Kidney (tissue), 14 donors: Measurements from ENCODE around the gene CPNE2. TPM values are rescaled to one million over a fixed set of nuclear protein-coding genes. Genes with fewer than 3 reads are reported as not detected.

Source experiments
- DNase-seq, 5 donors: peaks; one replicate each; pipeline ENCODE4 v3.0.0-alpha.2; 2013 to 2020
- FAIRE-seq: peaks from 2 replicates; lab custom pipeline; 2012; peaks lifted over from hg19 to GRCh38; lab: Jason Lieb, UNC
- H3K27ac ChIP-seq, 2 donors: one replicate each; pipeline ENCODE4 v1.7.0; 2013; ENCODE audit warnings: low read depth in 2 of 2, low read length in 2 of 2, inconsistent platforms in 1 of 2
- H3K27me3 ChIP-seq: one replicate; pipeline ENCODE4 v1.7.1; 2013; ENCODE audit warnings: low read length, inconsistent platforms; ENCODE audit not compliant: control insufficient read depth, insufficient read depth
- H3K36me3 ChIP-seq, 3 donors: one replicate each; pipeline versions ENCODE4 v1.7.0 to v1.7.1; 2013; ENCODE audit warnings: low read length in 3 of 3, control low read depth in 1 of 3, inconsistent platforms in 1 of 3; ENCODE audit not compliant: insufficient read depth in 3 of 3, control insufficient read depth in 2 of 3
- H3K4me1 ChIP-seq, 3 donors: one replicate each; pipeline versions ENCODE4 v1.7.0 to v1.7.1; 2013; ENCODE audit warnings: low read length in 3 of 3, inconsistent platforms in 1 of 3, low read depth in 1 of 3; ENCODE audit not compliant: control insufficient read depth in 2 of 3, insufficient read depth in 2 of 3
- H3K4me3 ChIP-seq, 3 donors: one replicate each; pipeline versions ENCODE4 v1.7.0 to v1.8.1; 2013; ENCODE audit warnings: low read length in 3 of 3, control low read depth in 1 of 3, inconsistent platforms in 1 of 3
- H3K9ac ChIP-seq, 3 donors: one replicate each; pipeline versions ENCODE4 v1.7.0 to v1.7.1; 2013; ENCODE audit warnings: low read length in 3 of 3, control low read depth in 1 of 3, inconsistent platforms in 1 of 3
- H3K9me3 ChIP-seq, 3 donors: one replicate each; pipeline versions ENCODE4 v1.7.0 to v1.7.1; 2013; ENCODE audit warnings: low read length in 3 of 3, control low read depth in 1 of 3, inconsistent platforms in 1 of 3; ENCODE audit not compliant: control insufficient read depth in 2 of 3, insufficient read depth in 1 of 3
- CTCF ChIP-seq: IDR thresholded peaks from 3 replicates; pipeline ENCODE4 v1.5.1; 2012; ENCODE audit warnings: mild to moderate bottlenecking, moderate library complexity, borderline replicate concordance; ENCODE audit not compliant: insufficient read depth; ENCODE audit errors: extremely low read depth
- intact Hi-C: fragments of 100-400 bp; cut with DNase I; formaldehyde crosslinking; loops from one replicate; pipeline ENCODE4 v1.11.1; 2022
- polyA plus RNA-seq: library from polyadenylated mRNA; stranded (reverse); fragments of 350-450 nt; fragmentation: Illumina TruSeq; extraction: RNeasy Lipid Tissue Mini Kit (QIAGEN cat#74804); gene quantifications from one replicate; pipeline ENCODE4 v1.2.3, GENCODE V29; 2014; ENCODE audit warnings: low read depth, low replicate concordance; ENCODE audit not compliant: insufficient read depth
- total RNA-seq: library from RNA; stranded (reverse); fragmentation: NEBNext Ultra II Directional; extraction: Animal tissue kit (Norgen Biotek cat#: 25700); gene quantifications from one replicate; pipeline ENCODE4 v1.2.1, GENCODE V29; 2021
- donor health status: control.
- donor health status: control.
- donor health status: control.
- donor health status: control.
- donor health status: control.
- donor health status: DM: yes; HTN: yes; CAD: no.
- donor health status: Normal renal cell carcinoma (clear cell type).

The CPNE2 gene
- total and polyA plus RNA-seq, 2 donors from 2014 or later, result 24.1 to 33.1 TPM

GRCh38 chr16:57157533-57157932, 65.2 kb downstream of the CPNE2 start:
- FAIRE-seq (no peak), DNase-seq (no peak)
- no peaks in the 10 kb centered on the region for H3K27me3 ChIP-seq
- intact Hi-C loops, result no loop called here
- H3K36me3 ChIP-seq, result peaks cover 9 to 35% (median 24%) of the 10 kb centered on the region in 3 donors
- no peak overlapping the region for H3K9ac ChIP-seq
- no peak overlapping the region for H3K4me3 ChIP-seq
- H3K9me3 ChIP-seq, result no peaks in the 10 kb centered on the region
- no peak overlapping the region for H3K27ac ChIP-seq
- TF ChIP-seq CTCF, result no peak
- no peaks in the 10 kb centered on the region for H3K4me1 ChIP-seq

DNA sequence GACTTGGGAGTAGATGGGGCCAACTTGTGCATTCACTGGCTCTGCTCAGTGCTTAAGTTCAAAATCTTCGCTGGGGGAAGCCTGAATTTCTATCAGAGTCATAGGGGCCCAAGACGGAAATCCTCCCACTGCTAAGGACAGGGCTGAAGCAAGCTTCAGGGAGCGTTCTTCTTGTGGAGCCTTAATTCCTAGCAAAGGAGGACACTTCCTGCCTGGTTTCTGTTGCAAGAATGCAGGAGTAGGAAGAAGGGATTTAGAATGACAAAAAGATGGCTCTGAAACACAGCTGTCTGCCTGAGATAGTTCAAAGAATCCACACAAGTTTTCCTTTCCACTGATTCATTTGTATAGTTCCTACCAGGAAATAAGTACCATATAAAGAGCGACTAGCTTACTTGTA, 67.1 kb downstream of the CPNE2 start:
- no peak for DNase-seq
- Histone ChIP-seq H3K4me3 (no peak overlapping the region), H3K27ac (no peak overlapping the region), H3K9me3 (no peaks in the 10 kb centered on the region), H3K4me1 (no peaks in the 10 kb centered on the region), H3K27me3 (no peaks in the 10 kb centered on the region), H3K9ac (no peak overlapping the region), H3K36me3 (peaks cover 5 to 31% (median 14%) of the 10 kb centered on the region in 3 donors)
- no peak for TF ChIP-seq CTCF
- intact Hi-C loops, result no loop called here
- no peak for FAIRE-seq

DNA sequence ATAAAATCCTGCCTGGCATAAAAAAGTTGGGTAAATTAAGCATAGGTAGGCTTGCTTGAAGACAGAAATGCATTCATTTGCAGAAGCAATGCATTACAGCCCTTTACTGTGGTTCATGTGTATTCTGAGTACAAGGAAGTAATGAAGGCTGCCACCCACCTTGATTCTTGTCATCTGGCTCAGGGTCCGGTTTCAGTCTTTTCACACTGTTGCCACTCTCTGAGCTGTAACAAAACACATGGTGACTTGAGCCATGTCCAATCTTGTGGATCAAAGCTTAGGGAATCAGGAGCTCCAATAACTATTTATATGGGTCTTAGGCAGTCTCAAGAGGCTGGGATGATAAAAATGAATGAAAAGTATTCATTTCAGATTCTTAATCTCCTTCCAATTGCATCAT, 71.5 kb downstream of the CPNE2 start:
- no peaks in the 10 kb centered on the region for H3K27me3 ChIP-seq
- H3K9ac ChIP-seq, result no peak overlapping the region
- no peak for FAIRE-seq
- H3K9me3 ChIP-seq, result no peaks in the 10 kb centered on the region
- peaks cover 5 to 7% (median 5%) of the 10 kb centered on the region in 3 donors for H3K4me1 ChIP-seq
- no peak for TF ChIP-seq CTCF
- DNase-seq, result peak in 3 of 5 donors; percentile 49 to 59 (median 57)
- intact Hi-C loops, result no loop called here
- no peak overlapping the region for H3K27ac ChIP-seq
- H3K36me3 ChIP-seq, result peaks cover 4 to 23% (median 9%) of the 10 kb centered on the region in 3 donors
- H3K4me3 ChIP-seq, result no peak overlapping the region

GRCh38 chr16:57165483-57165882, 73.1 kb downstream of the CPNE2 start:
- intact Hi-C loops, result loop anchor here (5.0 kb wide), 1 partner anchor 78 kb away; no protein-coding TSS in a partner anchor
- FAIRE-seq, result no peak
- TF ChIP-seq CTCF, result no peak
- H3K27me3 ChIP-seq, result no peaks in the 10 kb centered on the region
- H3K27ac ChIP-seq, result no peak overlapping the region
- H3K36me3 ChIP-seq, result peaks cover 4 to 31% (median 12%) of the 10 kb centered on the region in 3 donors
- H3K4me1 ChIP-seq, result peaks cover 5 to 7% (median 5%) of the 10 kb centered on the region in 3 donors
- no peaks in the 10 kb centered on the region for H3K9me3 ChIP-seq
- DNase-seq, result peak in 1 of 5 donors; percentile 41
- H3K9ac ChIP-seq, result no peak overlapping the region
- no peak overlapping the region for H3K4me3 ChIP-seq
